GM21390 (cell line): ENCODE measurements around the gene TMEM196.
"Not testable (repeated sequence)": the region's sequence is repeated elsewhere in the genome, so short reads cannot be mapped to it uniquely, and the experiment has no call there.

Experiments used
- ATAC-seq: cut with Tn5 transposase; IDR thresholded peaks from one replicate; pipeline ENCODE4 v1.9.1; 2021; ENCODE audit not compliant: unreplicated experiment

TMEM196 gene

DNA sequence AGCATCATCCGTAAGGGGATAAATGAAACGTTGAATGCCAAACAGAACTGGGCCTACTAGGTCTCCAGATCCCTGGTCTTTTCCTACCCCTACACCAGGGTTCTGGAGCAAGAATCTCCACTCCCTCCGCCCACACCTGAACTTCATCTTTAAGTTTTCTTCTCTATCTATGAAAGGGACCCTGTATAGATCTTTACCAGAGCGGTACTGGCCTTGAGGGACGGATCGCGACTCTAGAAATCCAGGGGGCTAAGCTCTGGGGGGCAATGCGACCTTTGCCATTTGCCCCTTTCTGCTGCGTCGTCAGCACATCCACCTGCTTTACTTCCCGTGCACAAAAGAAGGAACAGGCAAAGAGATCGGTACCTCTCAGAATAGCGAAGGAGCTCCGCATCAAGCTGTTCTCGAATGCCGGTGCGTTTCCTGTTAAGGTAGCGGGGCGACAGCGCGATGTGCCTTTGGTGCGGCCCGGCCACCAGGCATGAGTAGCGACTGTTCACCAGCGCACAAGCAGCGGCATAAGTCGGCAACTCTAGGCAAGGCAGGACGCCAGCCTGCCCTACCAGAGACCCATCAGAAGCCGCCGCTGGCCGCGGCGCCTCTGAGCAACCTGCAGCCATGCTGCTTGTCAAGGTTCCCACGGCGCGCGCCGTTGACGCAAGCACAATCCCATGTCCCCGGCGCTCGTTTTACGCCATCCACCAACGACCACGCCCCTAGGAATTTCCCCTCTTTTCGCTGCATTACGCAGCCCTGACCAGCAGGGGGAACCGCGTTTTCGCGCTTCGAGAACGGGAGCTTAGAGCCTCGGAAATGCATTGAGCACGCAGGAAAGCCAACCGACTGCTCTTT lies 64.8 kb downstream of the TMEM196 start, which contains the start of gene POLR1F:
POLR1F (minus strand) TSS at position 641 of the 852 bp plus-strand sequence; CDS start at position 620, 21 bp downstream.
- ATAC-seq = peak; percentile 97

- ATAC-seq = no peak
These were observed 66.2 kb downstream of the TMEM196 start for GRCh38 chr7:19707240-19707639.

DNA sequence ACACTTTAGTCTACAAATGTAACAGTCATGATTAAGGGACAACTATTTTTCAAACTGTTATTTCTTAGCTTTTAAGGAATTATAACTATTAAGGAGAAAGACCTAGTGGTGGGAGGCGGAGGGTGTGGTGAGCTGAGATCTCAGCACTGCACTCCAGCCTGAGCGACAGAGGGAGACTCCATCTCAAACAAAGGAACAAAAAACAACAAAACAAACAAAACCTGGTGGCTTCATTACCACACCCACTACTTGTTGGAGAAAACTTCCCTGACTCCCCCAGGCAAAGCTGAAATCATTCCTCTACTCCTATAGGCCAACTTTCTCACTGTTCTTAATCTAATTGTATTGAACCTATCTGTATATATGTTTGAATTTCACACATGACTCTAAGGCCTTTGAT lies 67.8 kb downstream of the TMEM196 start:
- ATAC-seq = no peak

DNA sequence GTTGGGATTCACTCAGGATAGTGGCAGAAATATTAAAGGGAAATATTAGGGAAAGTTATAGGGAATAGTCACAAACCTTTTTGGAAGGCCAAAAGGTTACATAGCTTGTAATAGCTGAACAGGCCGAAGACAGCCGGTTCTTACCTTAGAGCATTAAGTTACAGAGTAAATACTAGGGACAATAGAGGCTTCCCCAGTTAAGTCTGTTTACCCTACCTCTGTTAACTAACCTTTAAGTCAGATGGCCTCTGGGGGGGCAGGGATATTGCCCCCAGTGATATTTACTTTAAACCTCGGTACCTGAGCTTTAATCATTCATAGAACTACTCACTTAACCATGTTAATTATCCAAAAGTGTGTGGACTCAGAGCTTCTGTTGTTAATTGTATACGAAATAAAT lies 71.9 kb downstream of the TMEM196 start:
- ATAC-seq = no peak

DNA sequence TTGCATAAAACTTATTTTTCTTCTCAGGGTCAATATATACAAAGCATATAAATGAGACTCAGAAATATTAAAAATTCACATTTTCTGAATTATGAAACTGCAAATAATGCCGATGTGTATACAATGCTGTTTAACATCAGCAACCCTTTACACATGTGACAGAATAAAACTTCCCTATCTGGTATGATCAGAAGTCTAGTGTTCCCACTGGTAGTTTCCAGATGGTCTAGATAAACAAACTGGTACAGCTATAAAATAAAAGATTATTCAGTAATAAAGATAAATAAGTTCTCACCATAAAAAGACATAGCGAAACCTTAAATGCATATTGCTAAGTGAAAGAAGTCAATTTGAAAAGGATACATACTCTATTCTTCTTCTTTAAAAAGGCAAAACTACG lies 72.5 kb downstream of the TMEM196 start:
- ATAC-seq = no peak

- no peak for ATAC-seq
These were observed 75.1 kb downstream of the TMEM196 start for GRCh38 chr7:19698331-19698730.

DNA sequence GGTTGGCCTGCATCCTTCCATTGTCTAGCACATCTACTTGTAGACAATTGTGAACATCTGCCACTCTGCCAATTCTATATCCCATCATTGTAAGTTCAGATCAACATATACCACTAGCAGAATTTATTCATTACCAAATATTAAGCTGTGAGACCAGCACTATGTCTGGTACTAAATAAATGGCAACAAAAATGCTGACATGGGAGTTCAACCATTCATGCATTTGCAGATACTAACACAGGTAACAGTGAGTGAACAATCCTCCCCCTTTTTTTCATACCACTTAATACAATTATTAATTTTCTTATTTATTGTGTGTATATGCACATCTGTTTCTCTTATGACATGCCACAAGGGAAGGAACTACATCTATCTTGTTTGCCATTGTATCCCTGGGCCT lies 76.5 kb downstream of the TMEM196 start:
- no peak for ATAC-seq

- ATAC-seq = no peak
These were observed 81.1 kb downstream of the TMEM196 start for GRCh38 chr7:19692111-19692828.

GRCh38 chr7:19690736-19691135 lies 82.7 kb downstream of the TMEM196 start:
- ATAC-seq = no peak

DNA sequence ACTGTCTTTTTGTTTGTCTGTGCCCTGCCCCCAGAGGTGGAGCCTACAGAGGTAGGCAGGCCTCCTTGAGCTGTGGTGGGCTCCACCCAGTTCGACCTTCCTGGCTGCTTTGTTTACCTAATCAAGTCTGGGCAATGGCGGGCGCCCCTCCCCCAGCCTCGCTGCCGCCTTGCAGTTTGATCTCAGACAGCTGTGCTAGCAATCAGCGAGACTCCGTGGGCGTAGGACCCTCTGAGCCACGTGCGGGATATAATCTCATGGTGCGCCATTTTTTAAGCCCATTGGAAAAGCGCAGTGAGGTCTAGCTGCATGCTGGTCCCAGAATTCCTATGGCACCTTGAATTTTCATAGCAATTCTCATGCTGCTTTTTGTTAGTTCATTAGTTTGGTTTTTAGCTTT lies 84.3 kb downstream of the TMEM196 start:
- ATAC-seq = not testable (repeated sequence)

- no peak for ATAC-seq
These were observed 91.8 kb downstream of the TMEM196 start for GRCh38 chr7:19681596-19681995.

GRCh38 chr7:19677180-19677579 lies 96.2 kb downstream of the TMEM196 start:
- peak; percentile 87 for ATAC-seq

DNA sequence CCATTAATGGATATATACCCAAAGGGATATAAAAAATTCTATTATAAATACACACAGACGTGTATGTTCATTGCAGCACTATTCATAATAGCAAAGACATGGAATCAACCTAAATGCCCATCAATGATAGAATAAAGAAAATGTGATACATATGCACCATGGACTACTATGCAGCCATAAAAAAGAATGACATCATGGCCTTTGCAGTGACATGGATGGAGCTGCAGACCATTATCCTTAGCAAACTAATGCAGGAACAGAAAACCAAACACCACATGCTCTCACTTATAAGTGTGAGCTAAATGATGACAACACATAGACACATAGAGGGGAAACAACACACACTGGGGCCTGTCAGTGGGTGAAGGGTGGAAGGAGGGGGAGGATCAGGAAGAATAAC lies 97.6 kb downstream of the TMEM196 start:
- no peak for ATAC-seq

GRCh38 chr7:19674266-19674960 lies 99.0 kb downstream of the TMEM196 start:
- ATAC-seq = no peak

DNA sequence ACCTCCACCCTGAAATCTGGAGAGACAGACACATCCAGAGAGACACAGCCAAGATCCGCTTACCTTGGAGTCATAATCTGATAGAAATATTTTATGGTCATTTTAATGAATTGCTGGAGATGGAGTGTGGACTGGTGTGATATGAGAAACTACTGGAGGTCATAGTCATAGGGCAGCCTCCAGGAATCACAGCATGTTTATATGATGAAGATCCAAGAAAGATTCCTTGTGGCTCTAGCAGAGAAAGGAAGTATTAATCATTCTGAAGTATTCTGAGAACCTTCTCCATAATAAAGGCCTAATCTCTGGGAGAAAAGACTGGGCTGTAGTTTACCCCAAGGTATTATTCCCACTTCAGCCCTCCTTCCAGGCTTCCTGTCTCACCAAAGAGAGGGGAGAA lies 102.6 kb downstream of the TMEM196 start:
- no peak for ATAC-seq
